CD1c-positive myeloid dendritic cell (primary cell): ENCODE data around the gene VENTX.

Source experiments
- DNase-seq: peaks from one replicate; pipeline ENCODE4 v3.0.0-alpha.2; 2016; ENCODE audit errors: extremely low spot score

The VENTX gene

DNA sequence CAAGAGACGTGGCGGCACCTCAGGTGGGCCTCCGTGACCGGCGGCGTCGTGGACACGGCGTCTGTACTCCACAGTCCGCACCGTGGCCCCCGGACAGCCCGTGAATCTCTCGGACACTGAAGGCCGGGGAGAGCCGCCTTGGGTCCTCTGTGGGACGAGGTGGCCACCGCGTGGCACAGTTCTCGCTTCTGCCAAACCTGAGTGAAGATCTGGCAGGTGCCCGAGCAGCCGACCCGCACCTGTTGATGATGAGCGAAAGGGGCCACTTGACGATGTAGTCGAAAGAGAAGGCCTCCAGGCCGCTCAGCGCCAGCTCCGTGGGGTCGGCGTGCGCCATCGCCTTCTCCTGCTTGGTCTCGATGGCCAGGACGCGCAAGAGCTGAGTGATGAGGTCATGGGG lies 47.6 kb downstream of the VENTX start:
- no peak for DNase-seq

DNA sequence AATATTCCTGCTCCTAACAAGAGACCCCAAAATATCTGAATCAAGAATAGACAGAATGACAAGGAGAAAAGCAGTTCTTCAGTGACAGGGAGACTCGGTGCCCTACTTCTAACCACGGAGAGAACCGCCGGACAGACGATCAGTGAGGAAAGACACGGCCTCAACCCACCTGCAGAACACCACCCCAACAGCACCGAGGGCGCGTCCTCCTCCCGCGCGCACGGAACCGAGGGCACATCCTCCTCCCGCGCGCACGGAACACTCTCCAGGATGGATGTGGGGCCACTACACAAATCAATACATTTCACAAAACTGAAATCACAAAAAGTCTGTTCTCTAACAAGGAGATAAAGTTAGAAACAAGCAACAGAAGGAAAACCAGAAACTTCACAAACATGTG lies 48.7 kb downstream of the VENTX start:
- DNase-seq = no peak

DNA sequence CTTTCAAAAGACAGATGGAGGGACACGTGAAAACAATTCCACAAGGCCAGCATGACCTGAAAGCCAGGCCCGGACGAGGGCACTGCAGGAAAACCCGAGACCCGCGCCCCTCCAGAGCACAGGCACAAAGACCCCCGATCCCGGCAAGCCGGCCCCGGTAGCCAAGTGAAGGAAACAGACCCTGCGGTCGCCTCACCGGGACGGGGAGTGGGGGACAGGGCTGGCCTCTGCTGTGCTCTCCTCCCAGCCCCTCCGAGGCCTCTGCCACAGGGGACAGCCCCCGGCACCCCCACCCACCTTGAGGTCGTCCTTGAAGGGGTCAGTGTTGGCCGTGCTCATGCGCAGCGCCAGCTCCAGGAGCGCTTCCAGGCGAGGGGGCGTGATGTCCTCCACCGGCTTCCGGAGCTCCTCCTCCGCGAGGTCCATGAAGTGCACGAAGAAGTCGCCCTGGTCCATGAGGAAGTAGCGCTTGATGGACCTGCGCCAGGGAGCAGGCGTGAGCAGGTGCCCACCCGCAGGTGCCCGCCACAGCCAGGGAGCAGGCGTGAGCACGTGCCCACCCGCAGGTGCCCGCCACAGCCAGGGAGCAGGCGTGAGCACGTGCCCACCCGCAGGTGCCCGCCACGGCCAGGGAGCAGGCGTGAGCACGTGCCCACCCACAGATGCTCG lies 50.3 kb downstream of the VENTX start:
- no peak for DNase-seq

DNA sequence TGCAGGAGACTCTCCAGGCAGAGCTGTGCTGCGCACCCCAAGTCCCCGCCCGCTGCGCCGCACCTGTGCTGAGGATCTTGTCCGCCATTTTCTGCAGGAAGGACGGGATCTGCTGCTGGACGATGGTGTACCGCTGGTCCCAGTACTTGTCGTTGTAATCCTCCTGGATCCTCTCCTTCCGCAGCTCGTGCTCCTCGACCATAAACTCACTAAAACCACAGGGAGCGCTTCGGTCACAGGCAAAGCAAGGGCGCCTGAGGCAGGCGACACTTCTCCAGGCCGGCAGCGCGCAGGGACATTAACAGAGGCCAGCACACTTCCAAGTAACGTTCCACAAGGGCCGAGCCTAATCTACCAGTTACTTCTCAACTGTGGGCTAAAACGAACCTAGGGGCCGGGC lies 52.1 kb downstream of the VENTX start:
- DNase-seq = no peak
